GM12892 (cell line): ENCODE data around the gene TRIM43.
"Not testable (repeated sequence)": the region's sequence is repeated elsewhere in the genome, so short reads cannot be mapped to it uniquely, and the experiment has no call there.

ENCODE experiments used
- POLR2A ChIP-seq: IDR thresholded peaks from 2 replicates; pipeline ENCODE4 v1.6.1; 2011; ENCODE audit warnings: low read depth, low read length, control low read depth
- POLR2AphosphoS5 ChIP-seq: IDR thresholded peaks from 2 replicates; pipeline ENCODE4 v1.6.1; 2011; ENCODE audit warnings: low read depth, low read length, control low read depth
- TAF1 ChIP-seq: IDR thresholded peaks from 2 replicates; pipeline ENCODE4 v1.6.1; 2011; ENCODE audit warnings: low read depth, mild to moderate bottlenecking, control low read depth, low read length, borderline replicate concordance

DNA sequence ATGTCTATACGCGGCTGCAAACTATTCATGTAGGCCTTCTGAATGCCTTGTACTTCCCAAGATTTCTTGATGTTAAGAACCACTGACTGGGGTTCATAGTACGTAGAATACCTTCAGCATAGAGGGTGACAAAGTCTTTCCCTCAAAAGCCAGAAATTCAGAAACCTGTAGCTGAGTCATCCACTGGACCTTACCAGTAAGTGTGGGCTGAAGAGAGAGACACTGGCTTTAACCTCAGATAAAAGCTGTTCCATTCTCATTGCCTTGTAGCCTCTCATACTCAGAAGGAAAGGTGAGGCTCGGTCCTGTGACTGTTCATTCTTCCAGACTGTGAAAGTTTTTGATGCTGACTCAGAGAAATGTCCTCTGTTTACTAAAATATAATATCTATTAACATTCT, 9.5 kb downstream of the TRIM43 start:
- not testable (repeated sequence) for TF ChIP-seq POLR2A, POLR2AphosphoS5, TAF1
